Heart right ventricle (tissue), 16 donors: ENCODE results near the gene BEST3. TPM values are rescaled to one million over a fixed set of nuclear protein-coding genes. Genes with fewer than 3 reads are reported as not detected.

Source experiments
- ATAC-seq, 8 donors: fragments of 200-7000 bp; cut with Tn5 transposase; one replicate each; pipeline ENCODE4 v1.9.1; 2020; ENCODE audit warnings: mild to moderate bottlenecking in 8 of 8, moderate library complexity in 8 of 8, moderate number of reproducible peaks in 1 of 8
- DNase-seq, 2 donors: peaks; one replicate each; pipeline ENCODE4 v3.0.0-alpha.2; 2020
- H3K27ac ChIP-seq, 10 donors: fragments of 200-600 bp; sonication (generic) in 2 of 10; one replicate each; pipeline versions ENCODE4 v1.5.0 to v1.8.0; 2020 to 2022; ENCODE audit warnings: mild to moderate bottlenecking in 3 of 10
- H3K27me3 ChIP-seq, 7 donors: fragments of 200-600 bp; one replicate each; pipeline ENCODE4 v1.8.0; 2021 to 2022; ENCODE audit warnings: mild to moderate bottlenecking in 2 of 7
- H3K36me3 ChIP-seq, 9 donors: fragments of 200-600 bp; sonication (generic) in 1 of 9; one replicate each; pipeline versions ENCODE4 v1.5.0 to v1.8.0; 2020 to 2022; ENCODE audit warnings: mild to moderate bottlenecking in 2 of 9
- H3K4me1 ChIP-seq, 9 donors: fragments of 200-600 bp; sonication (generic) in 1 of 9; one replicate each; pipeline versions ENCODE4 v1.5.0 to v1.8.0; 2020 to 2022; ENCODE audit warnings: mild to moderate bottlenecking in 4 of 9
- H3K4me3 ChIP-seq, 10 donors: fragments of 200-600 bp; sonication (generic) in 2 of 10; one replicate each; pipeline versions ENCODE4 v1.5.0 to v1.8.0; 2020 to 2022; ENCODE audit warnings: mild to moderate bottlenecking in 7 of 10, moderate library complexity in 2 of 10
- H3K9me3 ChIP-seq, 11 donors: fragments of 200-600 bp in 10 of 11; sonication (generic) in 2 of 11; one replicate each; pipeline versions ENCODE4 v1.5.0 to v1.8.0; 2013 to 2022; ENCODE audit warnings: mild to moderate bottlenecking in 2 of 11, control low read depth in 1 of 11, moderate library complexity in 1 of 11
- WGBS, 2 donors: extraction: QIAGEN DNeasy Blood & Tissue Kit; methylation state at CpG; one replicate each; pipeline ENCODE4 v1.1.7; 2013; ENCODE audit warnings: inconsistent platforms in 1 of 2; 5-methylcytosine and 5-hydroxymethylcytosine counted together
- intact Hi-C, 10 donors: fragments of 100-400 bp; cut with DNase I; formaldehyde crosslinking; loops; one replicate each; pipeline versions ENCODE4 v1.11.1 to v1.14.2; 2022
- polyA plus RNA-seq, 2 donors: library from polyadenylated mRNA; stranded (reverse); fragments of 200-250 nt; gene quantifications; one replicate each; pipeline ENCODE4 v1.2.3, GENCODE V29; 2013
- total RNA-seq, 10 donors: library from RNA; stranded (reverse); fragmentation: NEBNext Ultra II Directional in 3 of 10; extraction: Animal tissue kit (Norgen Biotek cat#: 25700) in 3 of 10; gene quantifications; one replicate each; pipeline versions ENCODE4 v1.2.1 to v1.2.4, GENCODE V29; 2021 to 2023
- TF ChIP-seq, protein P1 (sequence below), 9 donors: fragments of 200-600 bp; sonication (generic) in 2 of 9; IDR thresholded peaks; one replicate each; pipeline versions ENCODE4 v1.5.0 to v1.8.0; 2021 to 2022; ENCODE audit warnings: antibody characterized with exemption in 9 of 9, mild to moderate bottlenecking in 5 of 9, moderate library complexity in 1 of 9
- donor health status: Arrhythmogenic right ventricular cardiomyopathy.
- donor health status: ischemic (EF 13 %, LVEDD 7.1; RV severe dilation, severe dysfunction).
- donor health status: healthy with polysubstance abuse.
- donor health status: DM: no; HTN: yes; CAD: no.
- donor health status: DM: no; HTN: no; CAD: no.
- donor health status: ischemic (EF 25% LVEDD 6.9; RV normal size, moderate dysfunction).
- donor health status: ischemic (EF 25% LVEDD 5.7; RV mildly dilated, moderate dysfunction).
- donor health status: healthy.
- donor health status: DM: yes; HTN: yes; CAD: no.
- donor health status: Ischemic cardiomyopathy.
- donor health status: ischemic (EF 35%, LVEDD 5.7; RV mildly dilated, moderate dysfunction).
- donor health status: nonischemic (EF 11% LVEDD 7.7; RV severe dilation, severe dysfunction).
- donor health status: DM: yes; HTN: yes; CAD: no.
- donor health status: PGD.
- donor health status: ischemic (EF 29% LVEDD 5.4; RV normal size, mild dysfunction).
- donor health status: nonischemic (EF 23%, LVEDD 6.1; RV moderate dilation, normal function).

Gene BEST3
- total and polyA plus RNA-seq, 12 donors, result 0.07 to 0.64 (median 0.35) TPM; not detected in 3

DNA sequence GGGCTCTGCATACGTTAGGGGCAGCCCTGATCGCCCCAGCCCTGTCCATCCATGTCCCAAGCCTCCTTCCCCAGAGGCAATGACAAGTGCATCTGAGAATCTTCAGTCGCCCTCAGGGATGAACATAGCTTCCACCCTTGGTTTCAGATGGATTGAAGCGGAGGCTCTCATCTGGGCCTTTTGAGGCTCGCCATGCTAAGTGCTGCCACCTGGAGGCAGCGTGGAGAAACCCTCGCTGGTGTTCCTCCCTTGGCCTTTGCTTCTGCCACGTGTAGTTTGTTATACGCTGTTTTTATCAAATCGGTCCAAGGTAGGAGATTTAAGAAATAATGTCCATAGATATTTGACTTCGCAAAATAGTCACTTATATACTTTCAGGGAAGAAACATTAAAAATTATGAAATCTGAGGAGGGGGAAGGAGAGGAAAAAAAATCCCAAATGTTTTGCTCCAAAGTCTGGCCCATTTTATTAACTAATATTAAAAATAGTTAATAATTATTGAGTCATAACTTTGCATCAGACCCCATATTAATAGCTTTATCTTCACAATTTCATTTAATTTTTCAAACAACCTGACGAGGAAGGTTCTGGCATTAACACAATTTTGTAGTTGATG is 59.6 kb downstream of the BEST3 start:
- Histone ChIP-seq H3K27ac (no peak overlapping the region), H3K4me1 (peaks cover 0 to 8% (median 0%) of the 10 kb centered on the region in 9 donors), H3K9me3 (no peaks in the 10 kb centered on the region), H3K36me3 (no peaks in the 10 kb centered on the region), H3K4me3 (no peak overlapping the region), H3K27me3 (no peaks in the 10 kb centered on the region)
- TF ChIP-seq, protein P1, sequence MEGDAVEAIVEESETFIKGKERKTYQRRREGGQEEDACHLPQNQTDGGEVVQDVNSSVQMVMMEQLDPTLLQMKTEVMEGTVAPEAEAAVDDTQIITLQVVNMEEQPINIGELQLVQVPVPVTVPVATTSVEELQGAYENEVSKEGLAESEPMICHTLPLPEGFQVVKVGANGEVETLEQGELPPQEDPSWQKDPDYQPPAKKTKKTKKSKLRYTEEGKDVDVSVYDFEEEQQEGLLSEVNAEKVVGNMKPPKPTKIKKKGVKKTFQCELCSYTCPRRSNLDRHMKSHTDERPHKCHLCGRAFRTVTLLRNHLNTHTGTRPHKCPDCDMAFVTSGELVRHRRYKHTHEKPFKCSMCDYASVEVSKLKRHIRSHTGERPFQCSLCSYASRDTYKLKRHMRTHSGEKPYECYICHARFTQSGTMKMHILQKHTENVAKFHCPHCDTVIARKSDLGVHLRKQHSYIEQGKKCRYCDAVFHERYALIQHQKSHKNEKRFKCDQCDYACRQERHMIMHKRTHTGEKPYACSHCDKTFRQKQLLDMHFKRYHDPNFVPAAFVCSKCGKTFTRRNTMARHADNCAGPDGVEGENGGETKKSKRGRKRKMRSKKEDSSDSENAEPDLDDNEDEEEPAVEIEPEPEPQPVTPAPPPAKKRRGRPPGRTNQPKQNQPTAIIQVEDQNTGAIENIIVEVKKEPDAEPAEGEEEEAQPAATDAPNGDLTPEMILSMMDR (IDR thresholded peaks at IDR 0.05), result peak; percentile 63 to 93 (median 86)
- intact Hi-C loops, result loop anchor here in 6 of 10 donors (2.0 to 10.0 kb wide), 6 partner anchors 32 to 283 kb away; partner anchors contain the start of gene YEATS4 (in 3 of the 6)
- peak; percentile 50 to 79 (median 60) for ATAC-seq
- 22 to 25% methylated on average over 12 of the region's 12 CpGs for WGBS, 2 donors
- peak; percentile 53 to 62 for DNase-seq

DNA sequence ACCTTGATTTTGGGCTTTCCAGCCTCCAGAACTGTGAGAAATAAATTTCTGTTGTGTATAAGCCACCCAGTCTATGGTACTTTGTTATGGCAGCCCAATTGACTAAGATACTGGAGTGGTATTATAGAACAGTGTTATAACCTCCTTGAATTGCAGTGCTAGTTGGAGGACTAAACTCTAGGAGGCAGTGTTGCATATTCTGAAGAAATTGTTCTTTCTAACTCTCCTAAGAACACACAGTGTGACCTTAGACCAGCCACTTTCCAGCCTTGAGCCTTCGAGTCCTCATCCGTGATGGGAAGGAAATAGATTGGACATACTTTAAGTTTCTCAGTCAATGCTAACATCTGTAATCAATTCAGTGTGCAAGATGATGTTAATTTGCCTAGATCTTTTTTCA is 66.0 kb downstream of the BEST3 start:
- Histone ChIP-seq H3K9me3 (no peaks in the 10 kb centered on the region), H3K36me3 (no peaks in the 10 kb centered on the region), H3K27me3 (no peaks in the 10 kb centered on the region), H3K4me3 (no peak overlapping the region), H3K27ac (no peak overlapping the region), H3K4me1 (no peaks in the 10 kb centered on the region)
- TF ChIP-seq, protein P1 (IDR thresholded peaks at IDR 0.05), result peak in 1 of 9 donors; percentile 24
- DNase-seq, result no peak
- ATAC-seq, result no peak
- intact Hi-C loops, result loop anchor here in 1 of 10 donors (10.0 kb wide), 1 partner anchor 218 kb away; no protein-coding TSS in a partner anchor
- WGBS, 2 donors, result 93 to 95% methylated on average over 2 of the region's 2 CpGs

DNA sequence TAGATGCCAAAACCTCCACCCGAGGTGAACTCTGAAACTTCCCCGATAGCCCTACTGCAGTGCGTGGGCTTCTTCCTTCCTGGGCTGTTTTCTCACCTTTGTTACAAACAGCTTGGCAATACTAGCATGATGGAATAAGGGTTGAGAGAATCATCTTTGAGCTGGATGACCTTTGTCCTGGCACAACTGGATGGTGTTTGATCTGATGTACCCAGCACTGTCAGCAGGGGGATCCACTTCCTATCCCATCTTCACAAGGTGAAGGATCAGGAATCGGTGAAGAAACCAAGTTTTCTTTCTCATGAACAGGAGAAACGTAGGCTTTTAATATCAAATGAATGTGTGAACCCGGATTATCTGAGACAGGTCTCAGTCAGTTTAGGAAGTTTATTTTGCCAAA is 68.9 kb downstream of the BEST3 start:
- WGBS, 2 donors, result 77 to 88% methylated on average over 6 of the region's 6 CpGs
- no peaks in the 10 kb centered on the region for H3K4me1 ChIP-seq
- DNase-seq (no peak), ATAC-seq (no peak)
- H3K27me3 ChIP-seq, result no peaks in the 10 kb centered on the region
- TF ChIP-seq, protein P1 (IDR thresholded peaks at IDR 0.05), result peak in 1 of 9 donors; percentile 7
- no peaks in the 10 kb centered on the region for H3K9me3 ChIP-seq
- H3K4me3 ChIP-seq, result no peak overlapping the region
- H3K27ac ChIP-seq, result no peak overlapping the region
- no peaks in the 10 kb centered on the region for H3K36me3 ChIP-seq
- intact Hi-C loops, result loop anchor here in 1 of 10 donors (10.0 kb wide), 1 partner anchor 215 kb away; no protein-coding TSS in a partner anchor

DNA sequence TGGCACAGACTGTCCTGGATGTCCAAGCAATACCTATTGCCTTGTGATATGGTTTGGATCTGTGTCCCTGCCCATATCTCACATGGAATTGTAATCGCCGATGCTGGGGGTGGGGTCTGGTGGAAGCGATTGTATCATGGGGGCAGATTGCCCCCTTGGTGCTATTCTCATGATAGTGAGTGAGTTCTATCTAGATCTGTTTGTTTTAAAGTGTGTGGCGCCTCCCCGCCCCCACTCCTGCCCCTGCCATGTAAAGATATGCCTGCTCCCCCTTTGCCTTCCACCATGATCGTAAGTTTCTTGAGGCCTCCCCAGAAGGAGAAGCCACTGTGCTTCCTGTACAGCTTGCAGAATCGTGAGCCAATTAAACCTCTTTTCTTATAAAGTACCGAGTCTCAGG is 71.6 kb downstream of the BEST3 start:
- TF ChIP-seq, protein P1 (IDR thresholded peaks at IDR 0.05), result no peak
- intact Hi-C loops, result loop anchor here in 1 of 10 donors (10.0 kb wide), 1 partner anchor 453 kb away; no protein-coding TSS in a partner anchor
- H3K36me3 ChIP-seq, result no peaks in the 10 kb centered on the region
- peaks cover 0 to 12% (median 0%) of the 10 kb centered on the region in 9 donors for H3K4me1 ChIP-seq
- no peak for ATAC-seq
- H3K9me3 ChIP-seq, result no peaks in the 10 kb centered on the region
- no peak overlapping the region for H3K4me3 ChIP-seq
- no peak for DNase-seq
- 73 to 85% methylated on average over 8 of the region's 8 CpGs for WGBS, 2 donors
- no peak overlapping the region for H3K27ac ChIP-seq
- H3K27me3 ChIP-seq, result no peaks in the 10 kb centered on the region
